ENCODE results near the gene ARL6IP1.

The ARL6IP1 gene

DNA sequence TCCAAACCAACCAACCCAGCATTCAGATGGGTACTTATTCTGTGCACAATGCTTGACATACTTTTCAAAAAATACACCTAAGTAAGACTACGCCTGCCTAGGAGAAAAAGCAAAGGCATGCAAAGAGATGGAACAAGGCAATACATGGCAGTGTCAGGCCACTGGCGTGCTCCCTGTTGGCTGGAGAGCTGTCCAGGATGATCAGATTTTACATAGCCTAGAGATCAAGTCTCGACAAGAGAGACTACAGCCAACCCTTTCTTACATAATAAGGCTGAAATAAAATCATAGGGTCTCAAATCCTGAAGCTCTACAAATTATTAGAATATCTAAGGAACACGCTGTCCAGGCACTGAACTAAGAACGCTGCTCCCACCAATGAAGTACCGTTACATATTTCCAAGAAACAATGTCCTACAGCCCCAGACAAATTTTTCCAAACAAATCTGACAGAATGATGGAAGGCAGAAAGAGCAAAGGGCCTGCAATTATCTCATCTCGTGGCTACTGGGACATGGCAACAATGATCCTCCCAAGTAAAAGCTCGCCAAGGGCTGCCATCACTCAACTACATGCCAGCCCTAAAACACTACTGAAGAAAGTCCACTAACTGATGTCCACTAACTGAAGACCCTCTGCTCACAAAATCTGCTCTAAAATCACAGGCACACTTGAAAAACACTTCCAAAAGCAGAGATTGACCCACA, 16.3 kb downstream of the ARL6IP1 start:
- no peak for TF ChIP-seq FOXP2 (optimal IDR thresholded peaks at IDR 0.05; ENCODE audit: borderline replicate concordance, extremely low read depth, extremely low read length, insufficient read depth)
- TF ChIP-seq, protein P1, sequence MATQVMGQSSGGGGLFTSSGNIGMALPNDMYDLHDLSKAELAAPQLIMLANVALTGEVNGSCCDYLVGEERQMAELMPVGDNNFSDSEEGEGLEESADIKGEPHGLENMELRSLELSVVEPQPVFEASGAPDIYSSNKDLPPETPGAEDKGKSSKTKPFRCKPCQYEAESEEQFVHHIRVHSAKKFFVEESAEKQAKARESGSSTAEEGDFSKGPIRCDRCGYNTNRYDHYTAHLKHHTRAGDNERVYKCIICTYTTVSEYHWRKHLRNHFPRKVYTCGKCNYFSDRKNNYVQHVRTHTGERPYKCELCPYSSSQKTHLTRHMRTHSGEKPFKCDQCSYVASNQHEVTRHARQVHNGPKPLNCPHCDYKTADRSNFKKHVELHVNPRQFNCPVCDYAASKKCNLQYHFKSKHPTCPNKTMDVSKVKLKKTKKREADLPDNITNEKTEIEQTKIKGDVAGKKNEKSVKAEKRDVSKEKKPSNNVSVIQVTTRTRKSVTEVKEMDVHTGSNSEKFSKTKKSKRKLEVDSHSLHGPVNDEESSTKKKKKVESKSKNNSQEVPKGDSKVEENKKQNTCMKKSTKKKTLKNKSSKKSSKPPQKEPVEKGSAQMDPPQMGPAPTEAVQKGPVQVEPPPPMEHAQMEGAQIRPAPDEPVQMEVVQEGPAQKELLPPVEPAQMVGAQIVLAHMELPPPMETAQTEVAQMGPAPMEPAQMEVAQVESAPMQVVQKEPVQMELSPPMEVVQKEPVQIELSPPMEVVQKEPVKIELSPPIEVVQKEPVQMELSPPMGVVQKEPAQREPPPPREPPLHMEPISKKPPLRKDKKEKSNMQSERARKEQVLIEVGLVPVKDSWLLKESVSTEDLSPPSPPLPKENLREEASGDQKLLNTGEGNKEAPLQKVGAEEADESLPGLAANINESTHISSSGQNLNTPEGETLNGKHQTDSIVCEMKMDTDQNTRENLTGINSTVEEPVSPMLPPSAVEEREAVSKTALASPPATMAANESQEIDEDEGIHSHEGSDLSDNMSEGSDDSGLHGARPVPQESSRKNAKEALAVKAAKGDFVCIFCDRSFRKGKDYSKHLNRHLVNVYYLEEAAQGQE (IDR thresholded peaks at IDR 0.05; ENCODE audit: insufficient read depth in 1 of 2, low read depth in 2 of 2, low read length in 2 of 2), result no peak
- no peak for TF ChIP-seq TAF1 (IDR thresholded peaks at IDR 0.05; ENCODE audit: borderline replicate concordance, insufficient read depth, low read length)
- 0 out of 2 replicates have a peak, but pooled peaks have one; percentile 7 for TF ChIP-seq POLR2AphosphoS5 (IDR thresholded peaks at IDR 0.05; ENCODE audit: low read depth, low read length)

DNA sequence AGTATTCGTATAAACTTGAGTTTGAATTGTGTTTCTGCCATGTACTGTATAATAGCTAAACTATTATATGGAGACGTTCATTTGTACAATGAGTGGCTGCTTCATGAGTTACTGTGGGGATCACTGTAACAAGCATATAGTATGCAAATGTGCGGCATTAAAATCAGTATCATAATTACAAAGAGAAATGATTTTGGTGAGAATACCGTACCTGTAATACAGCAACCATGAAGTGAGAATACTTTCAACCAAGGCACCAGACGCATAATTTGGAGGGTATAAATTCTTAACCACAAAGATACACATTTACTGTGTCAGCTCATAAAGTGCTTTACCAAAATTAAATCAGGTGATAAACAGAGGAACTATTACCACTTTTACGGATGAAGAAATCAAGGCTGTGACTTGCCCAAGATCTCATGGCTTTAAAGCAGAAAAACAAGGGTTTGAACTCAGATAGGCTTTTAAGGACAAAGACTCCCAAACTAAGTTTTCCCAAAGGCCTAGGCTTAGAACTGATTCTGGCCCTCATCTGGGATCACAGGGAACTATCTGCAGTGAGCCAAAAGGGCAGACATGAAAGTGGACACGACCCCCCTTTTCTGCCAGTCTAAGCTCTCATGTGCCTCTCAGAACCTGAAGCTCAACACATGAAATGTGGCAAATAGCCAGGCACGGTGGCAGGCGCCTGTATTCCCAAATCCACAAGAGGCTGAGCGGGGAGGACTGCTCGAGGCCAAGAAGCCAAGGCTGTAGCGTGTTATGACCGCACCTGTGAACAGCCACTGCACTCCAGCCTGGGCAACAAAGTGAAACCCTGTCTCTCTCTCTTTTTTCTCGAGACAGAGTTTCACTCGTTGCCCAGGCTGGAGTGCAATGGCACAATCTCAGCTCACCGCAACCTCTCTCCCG, 17.7 kb downstream of the ARL6IP1 start:
- TF ChIP-seq SIN3A (IDR thresholded peaks at IDR 0.05; ENCODE audit: borderline replicate concordance, insufficient read depth, low read length), result no peak
- no peak; the same call in 1 of the 2 replicates for TF ChIP-seq POLR2AphosphoS5 (IDR thresholded peaks at IDR 0.05; ENCODE audit: low read depth, low read length)
- TF ChIP-seq TAF1 (IDR thresholded peaks at IDR 0.05; ENCODE audit: borderline replicate concordance, insufficient read depth, low read length), result no peak
- no peak for TF ChIP-seq FOXP2 (optimal IDR thresholded peaks at IDR 0.05; ENCODE audit: borderline replicate concordance, extremely low read depth, extremely low read length, insufficient read depth)
- TF ChIP-seq, protein P1 (IDR thresholded peaks at IDR 0.05; ENCODE audit: insufficient read depth in 1 of 2, low read depth in 2 of 2, low read length in 2 of 2), result no peak

DNA sequence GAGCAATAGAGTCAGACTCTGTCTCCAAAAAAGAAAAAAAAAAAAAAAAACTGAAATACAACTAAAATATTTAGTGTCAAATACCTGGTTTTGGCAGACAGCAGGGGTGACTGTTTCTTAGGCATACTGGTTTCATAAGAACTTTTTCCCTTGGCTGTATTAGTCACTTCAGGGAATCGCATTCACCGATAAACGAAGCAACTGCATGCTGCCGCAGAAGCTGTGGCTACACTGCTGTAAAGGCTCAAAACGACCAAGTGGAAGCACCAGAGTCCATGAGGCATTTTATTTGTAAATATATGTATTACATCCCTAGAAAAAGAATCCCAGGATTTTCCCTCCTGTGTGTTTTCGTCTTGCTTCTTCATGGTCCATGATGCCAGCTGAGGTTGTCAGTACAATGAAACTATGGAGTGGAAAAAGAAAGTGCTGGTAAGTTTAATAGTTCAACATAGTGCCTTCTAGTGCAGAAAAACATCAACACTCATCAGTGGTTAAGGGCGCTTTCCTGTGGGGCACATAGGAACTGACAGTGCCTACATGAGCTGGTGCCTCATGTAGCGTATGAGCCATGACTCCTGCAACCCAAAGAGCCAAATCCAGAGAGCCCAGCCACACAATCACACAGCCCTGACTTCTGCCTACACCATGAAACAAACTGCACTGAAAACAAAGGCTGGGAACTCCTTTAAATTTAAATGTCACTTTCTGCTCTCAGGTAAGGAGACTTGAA, 18.5 kb downstream of the ARL6IP1 start:
- TF ChIP-seq TAF1 (IDR thresholded peaks at IDR 0.05; ENCODE audit: borderline replicate concordance, insufficient read depth, low read length) (no peak), POLR2AphosphoS5 (IDR thresholded peaks at IDR 0.05; ENCODE audit: low read depth, low read length) (no peak), FOXP2 (optimal IDR thresholded peaks at IDR 0.05; ENCODE audit: borderline replicate concordance, extremely low read depth, extremely low read length, insufficient read depth) (no peak), SIN3A (IDR thresholded peaks at IDR 0.05; ENCODE audit: borderline replicate concordance, insufficient read depth, low read length) (no peak)
- TF ChIP-seq, protein P1 (IDR thresholded peaks at IDR 0.05; ENCODE audit: insufficient read depth in 1 of 2, low read depth in 2 of 2, low read length in 2 of 2), result no peak
